H1 (cell line): ENCODE data around the gene ZNF8. TPM values are rescaled to one million over a fixed set of nuclear protein-coding genes. Genes with fewer than 3 reads are reported as not detected.

Experiments
- CTCF ChIP-seq, 3 experiments: IDR thresholded peaks; 1 replicate in 2 of 3; 2 replicates in 1 of 3; pipeline versions ENCODE4 v1.5.1 to v1.6.1; 2011; ENCODE audit warnings: low read length in 3 of 3, mild to moderate bottlenecking in 3 of 3, inconsistent platforms in 2 of 3, low read depth in 1 of 3, moderate library complexity in 1 of 3; ENCODE audit not compliant: insufficient read depth in 1 of 3; ENCODE audit errors: control extremely low read depth in 1 of 3
- E2F6 ChIP-seq: IDR thresholded peaks from 2 replicates; pipeline ENCODE4 v1.6.1; 2012; ENCODE audit warnings: inconsistent platforms
- EGR1 ChIP-seq: IDR thresholded peaks from 2 replicates; pipeline ENCODE4 v1.6.1; 2011; ENCODE audit warnings: low read depth, low read length, borderline replicate concordance
- FOSL1 ChIP-seq: IDR thresholded peaks from 2 replicates; pipeline ENCODE4 v1.6.1; 2011; ENCODE audit warnings: mild to moderate bottlenecking, low read depth, low read length, moderate library complexity; ENCODE audit not compliant: insufficient read depth
- GABPA ChIP-seq: IDR thresholded peaks from 2 replicates; pipeline ENCODE4 v1.6.1; 2011; ENCODE audit warnings: mild to moderate bottlenecking, low read length, moderate library complexity, borderline replicate concordance; ENCODE audit not compliant: insufficient read depth
- JUND ChIP-seq: IDR thresholded peaks from 2 replicates; pipeline ENCODE4 v1.6.1; 2011; ENCODE audit warnings: mild to moderate bottlenecking, improper control_type of control experiment, low read length
- MAFK ChIP-seq: IDR thresholded peaks from 2 replicates; pipeline ENCODE4 v1.6.1; 2012; ENCODE audit warnings: low read depth, mild to moderate bottlenecking, improper control_type of control experiment, low read length
- NRF1 ChIP-seq: IDR thresholded peaks from 2 replicates; pipeline ENCODE4 v1.6.1; 2011; ENCODE audit warnings: mild to moderate bottlenecking, low read depth, low read length, improper control_type of control experiment
- POLR2A ChIP-seq, 2 experiments: IDR thresholded peaks; 1 replicate in 1 of 2; 2 replicates in 1 of 2; pipeline ENCODE4 v1.6.1; 2011; ENCODE audit warnings: low read depth in 2 of 2, low read length in 2 of 2, mild to moderate bottlenecking in 2 of 2; ENCODE audit errors: control extremely low read depth in 1 of 2
- POLR2AphosphoS5 ChIP-seq: IDR thresholded peaks from 2 replicates; pipeline ENCODE4 v1.6.1; 2011; ENCODE audit warnings: low read depth, low read length
- RAD21 ChIP-seq, 2 experiments: IDR thresholded peaks in 1 of 2; conservative IDR thresholded peaks in 1 of 2; 2 replicates each; pipeline ENCODE4 v1.6.1; 2011; ENCODE audit warnings: low read depth in 2 of 2, low read length in 2 of 2, improper control_type of control experiment in 1 of 2, inconsistent platforms in 1 of 2, mild to moderate bottlenecking in 1 of 2, moderate library complexity in 1 of 2
- RNF2 ChIP-seq: fragments of 200-900, 300-1000 bp; sonication (generic); IDR thresholded peaks from 2 replicates; pipeline ENCODE4 v1.7.1; 2016; ENCODE audit warnings: borderline replicate concordance, low read depth, mild to moderate bottlenecking, antibody characterized with exemption, low read length; ENCODE audit not compliant: poor library complexity, severe bottlenecking; ENCODE audit errors: missing control alignments
- SIRT6 ChIP-seq: IDR thresholded peaks from one replicate; pipeline ENCODE4 v1.7.1; 2012; ENCODE audit warnings: low read length, inconsistent platforms
- SRF ChIP-seq: IDR thresholded peaks from 2 replicates; pipeline ENCODE4 v1.6.1; 2011; ENCODE audit warnings: mild to moderate bottlenecking, low read depth, low read length, moderate library complexity
- SUZ12 ChIP-seq: fragments of 200-600 bp; sonication (generic); IDR thresholded peaks from 2 replicates; pipeline ENCODE4 v1.6.1; 2012; ENCODE audit warnings: mild to moderate bottlenecking, inconsistent platforms, low read length, moderate library complexity, mixed read lengths
- USF2 ChIP-seq: IDR thresholded peaks from 2 replicates; pipeline ENCODE4 v1.6.1; 2011; ENCODE audit warnings: low read length, improper control_type of control experiment
- polyA plus RNA-seq, 7 experiments: library from polyadenylated mRNA; depleted of rRNA in 3 of 7; stranded (reverse) in 5 of 7; unstranded in 2 of 7; fragments of >200 nt in 5 of 7; fragments of 200-250 nt in 2 of 7; gene quantifications; 1 replicate in 5 of 7; 2 replicates in 1 of 7; 4 replicates in 1 of 7; pipeline versions ENCODE4 v1.2.1 to v1.2.3, GENCODE V29; 2011 to 2013; ENCODE audit warnings: missing spikeins in 2 of 7, mixed read lengths in 2 of 7
- total RNA-seq: library from RNA; stranded (reverse); fragmentation: NEBNext Ultra II Directional; extraction: Animal tissue kit (Norgen Biotek cat#: 25700); gene quantifications from 2 replicates; pipeline ENCODE4 v1.2.1, GENCODE V29; 2021

Gene ZNF8
- total and polyA plus RNA-seq, 2 of the 8 experiments (the other 6 are each of a cell fraction or from before 2014, with no cell fraction given) = 9.2 to 21.5 TPM

- TF ChIP-seq EGR1 (no peak), SUZ12 (no peak), SRF (no peak), SIRT6 (no peak), NRF1 (peak; percentile 43), POLR2AphosphoS5 (0 out of 2 replicates have a peak, but pooled peaks have one; percentile 47), RNF2 (no peak), E2F6 (peak; percentile 52), RAD21 (IDR thresholded peaks at IDR 0.05 in 1 of 2, conservative IDR thresholded peaks at IDR 0.05 in 1 of 2; ENCODE audit: low read depth in 2 of 2, low read length in 2 of 2) (no peak), POLR2A (IDR thresholded peaks at IDR 0.05; ENCODE audit: control extremely low read depth in 1 of 2, low read depth in 2 of 2, low read length in 2 of 2) (peak; percentile 12 to 43; a peak in 2 of 3 replicates), JUND (no peak), CTCF (IDR thresholded peaks at IDR 0.05; ENCODE audit: control extremely low read depth in 1 of 3, insufficient read depth in 1 of 3, low read depth in 1 of 3, low read length in 3 of 3) (no peak), FOSL1 (no peak), GABPA (no peak), MAFK (no peak), USF2 (no peak)
Observed at GRCh38 chr19:58279042-58279924, 528 bp downstream of the ZNF8 start (continued).
